Loucy (cell line): ENCODE data around the gene DIP2B.

Experiments used
- H2AFZ ChIP-seq: fragments of 200-600 bp; sonication (generic); 2 replicates; pipeline ENCODE4 v1.6.0; 2016; ENCODE audit warnings: antibody characterized with exemption, mild to moderate bottlenecking, low read length, moderate library complexity
- H3F3A ChIP-seq: fragments of 200-600 bp; 2 replicates; pipeline ENCODE4 v1.6.0; 2016; ENCODE audit warnings: antibody characterized with exemption, low read depth, mild to moderate bottlenecking
- H3K27me3 ChIP-seq: fragments of 200-600 bp; sonication (generic); 2 replicates; pipeline ENCODE4 v1.6.1; 2014; ENCODE audit warnings: low read length, mild to moderate bottlenecking; ENCODE audit not compliant: insufficient read depth, poor library complexity, severe bottlenecking
- H3K36me3 ChIP-seq: fragments of 200-600 bp; sonication (generic); 2 replicates; pipeline ENCODE4 v1.6.1; 2016; ENCODE audit warnings: low read length; ENCODE audit not compliant: insufficient read depth
- H3K4me1 ChIP-seq: fragments of 200-600 bp; sonication (generic); 2 replicates; pipeline ENCODE4 v1.5.1; 2014; ENCODE audit warnings: low read length, mild to moderate bottlenecking; ENCODE audit not compliant: insufficient read depth, poor library complexity, severe bottlenecking
- H3K4me2 ChIP-seq: fragments of 200-600 bp; sonication (generic); 2 replicates; pipeline ENCODE4 v1.6.0; 2014; ENCODE audit warnings: antibody characterized with exemption, low read length, low read depth, mild to moderate bottlenecking; ENCODE audit not compliant: poor library complexity, severe bottlenecking
- H3K4me3 ChIP-seq: fragments of 200-600 bp; sonication (generic); 2 replicates; pipeline ENCODE4 v1.5.1; 2014; ENCODE audit warnings: low read length, mild to moderate bottlenecking, mixed read lengths; ENCODE audit not compliant: poor library complexity, severe bottlenecking
- H3K79me2 ChIP-seq: fragments of 200-600 bp; sonication (generic); 2 replicates; pipeline ENCODE4 v1.6.1; 2014; ENCODE audit warnings: low read length; ENCODE audit not compliant: insufficient read depth
- H3K9ac ChIP-seq: fragments of 200-600 bp; sonication (generic); 2 replicates; pipeline ENCODE4 v1.6.0; 2014; ENCODE audit warnings: mild to moderate bottlenecking, low read depth, low read length, moderate library complexity; ENCODE audit not compliant: poor library complexity, severe bottlenecking
- H3K9me2 ChIP-seq: fragments of 200-600 bp; sonication (generic); replicated peaks from 2 replicates; pipeline ENCODE4 v1.6.1; 2016; ENCODE audit warnings: low read depth, low read length, mixed read lengths
- H3K9me3 ChIP-seq: fragments of 200-600 bp; sonication (generic); 2 replicates; pipeline ENCODE4 v1.6.1; 2014; ENCODE audit warnings: mild to moderate bottlenecking, antibody characterized with exemption, low read length, low read depth; ENCODE audit not compliant: insufficient read depth
- H4K20me1 ChIP-seq: fragments of 200-600 bp; sonication (generic); 2 replicates; pipeline ENCODE4 v1.6.0; 2014; ENCODE audit warnings: antibody characterized with exemption, low read length, mild to moderate bottlenecking; ENCODE audit not compliant: insufficient read depth, poor library complexity, severe bottlenecking
- CTCF ChIP-seq: fragments of 200-600 bp; sonication (generic); conservative IDR thresholded peaks from 2 replicates; pipeline ENCODE4 v1.5.1; 2014; ENCODE audit warnings: mild to moderate bottlenecking, antibody characterized with exemption, low read length
- EZH2phosphoT487 ChIP-seq: fragments of 200-600 bp; IDR thresholded peaks from 2 replicates; pipeline ENCODE4 v1.6.1; 2018; ENCODE audit warnings: antibody characterized with exemption, mild to moderate bottlenecking, moderate library complexity, borderline replicate concordance

DIP2B gene

DNA sequence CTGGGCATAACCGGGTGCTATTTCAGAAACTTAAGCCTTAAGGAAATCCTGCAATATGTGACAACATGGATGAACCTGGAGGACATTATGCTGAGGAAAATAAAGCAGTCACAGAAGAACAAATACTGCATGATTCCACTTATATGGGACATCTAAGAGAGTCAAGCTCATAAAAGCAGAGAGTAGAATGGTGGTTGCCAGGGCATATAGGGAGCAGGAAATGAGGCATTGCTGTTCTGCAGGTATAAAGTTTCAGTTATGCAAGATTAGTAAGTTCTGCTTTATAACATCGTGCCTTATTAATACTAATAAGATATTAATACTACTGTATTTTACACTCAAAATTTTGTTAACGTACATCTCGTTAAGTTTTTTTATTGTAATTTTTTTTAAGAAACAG, 134.9 kb downstream of the DIP2B start:
- Histone ChIP-seq H3K36me3 (peaks cover 19% of the 10 kb centered on the region; the same call in 1 of the 2 replicates), H4K20me1 (no peaks in the 10 kb centered on the region), H3F3A (peaks cover 16% of the 10 kb centered on the region; the same call in 1 of the 2 replicates), H3K4me2 (peak overlapping the region; percentile 68), H2AFZ (no peak overlapping the region), H3K4me1 (peaks cover 59% of the 10 kb centered on the region), H3K9me2 (no peaks in the 10 kb centered on the region), H3K27me3 (no peaks in the 10 kb centered on the region), H3K79me2 (peaks cover 24% of the 10 kb centered on the region), H3K4me3 (peak overlapping the region; percentile 25), H3K9ac (peak overlapping the region; percentile 54), H3K9me3 (no peaks in the 10 kb centered on the region)
- TF ChIP-seq EZH2phosphoT487 = no peak
- TF ChIP-seq CTCF = no peak

- Histone ChIP-seq H4K20me1 (no peaks in the 10 kb centered on the region), H3F3A (peaks cover 16% of the 10 kb centered on the region; the same call in 1 of the 2 replicates), H3K27me3 (no peaks in the 10 kb centered on the region), H3K9me3 (no peaks in the 10 kb centered on the region), H3K4me2 (peak overlapping the region; percentile 68), H3K79me2 (peaks cover 24% of the 10 kb centered on the region), H2AFZ (no peak overlapping the region), H3K36me3 (peaks cover 19% of the 10 kb centered on the region; the same call in 1 of the 2 replicates), H3K4me1 (peaks cover 58% of the 10 kb centered on the region), H3K4me3 (peak overlapping the region; percentile 34), H3K9ac (peak overlapping the region; percentile 54), H3K9me2 (no peaks in the 10 kb centered on the region)
- TF ChIP-seq EZH2phosphoT487 = no peak
- TF ChIP-seq CTCF = no peak
Observed at GRCh38 chr12:50640321-50640939, 135.6 kb downstream of the DIP2B start.

- peaks cover 55% of the 10 kb centered on the region for H3K4me1 ChIP-seq
- H2AFZ ChIP-seq = no peak overlapping the region; the same call in 1 of the 2 replicates
- no peaks in the 10 kb centered on the region for H3K9me3 ChIP-seq
- peaks cover 16% of the 10 kb centered on the region; the same call in 1 of the 2 replicates for H3F3A ChIP-seq
- peaks cover 19% of the 10 kb centered on the region for H3K79me2 ChIP-seq
- peak overlapping the region; percentile 68 for H3K4me2 ChIP-seq
- peak overlapping the region; percentile 54 for H3K9ac ChIP-seq
- H4K20me1 ChIP-seq = no peaks in the 10 kb centered on the region
- H3K27me3 ChIP-seq = no peaks in the 10 kb centered on the region
- peaks cover 19% of the 10 kb centered on the region; the same call in 1 of the 2 replicates for H3K36me3 ChIP-seq
- H3K4me3 ChIP-seq = peak overlapping the region; percentile 34
- peak; percentile 34 for TF ChIP-seq CTCF
- TF ChIP-seq EZH2phosphoT487 = no peak
- no peaks in the 10 kb centered on the region for H3K9me2 ChIP-seq
Observed at GRCh38 chr12:50641566-50641965, 136.8 kb downstream of the DIP2B start.
